Neuron (in vitro differentiated cells): ENCODE data around the gene SNRNP200.

Experiments used
- H2AFZ ChIP-seq: one replicate; pipeline ENCODE4 v1.6.1; 2013; ENCODE audit warnings: low read depth, mild to moderate bottlenecking, inconsistent platforms, low read length, moderate library complexity
- H3K27me3 ChIP-seq: one replicate; pipeline ENCODE4 v1.6.1; 2013; ENCODE audit warnings: low read length; ENCODE audit not compliant: insufficient read depth
- H3K36me3 ChIP-seq: one replicate; pipeline ENCODE4 v1.6.1; 2013; ENCODE audit warnings: low read length; ENCODE audit not compliant: insufficient read depth
- H3K4me1 ChIP-seq: one replicate; pipeline ENCODE4 v1.6.1; 2013; ENCODE audit warnings: low read length; ENCODE audit not compliant: insufficient read depth
- H3K4me3 ChIP-seq: 2 replicates; pipeline ENCODE4 v1.5.1; 2013; ENCODE audit warnings: mild to moderate bottlenecking, low read length, moderate library complexity
- H3K9me3 ChIP-seq: one replicate; pipeline ENCODE4 v1.6.1; 2013; ENCODE audit warnings: low read length

SNRNP200 gene

DNA sequence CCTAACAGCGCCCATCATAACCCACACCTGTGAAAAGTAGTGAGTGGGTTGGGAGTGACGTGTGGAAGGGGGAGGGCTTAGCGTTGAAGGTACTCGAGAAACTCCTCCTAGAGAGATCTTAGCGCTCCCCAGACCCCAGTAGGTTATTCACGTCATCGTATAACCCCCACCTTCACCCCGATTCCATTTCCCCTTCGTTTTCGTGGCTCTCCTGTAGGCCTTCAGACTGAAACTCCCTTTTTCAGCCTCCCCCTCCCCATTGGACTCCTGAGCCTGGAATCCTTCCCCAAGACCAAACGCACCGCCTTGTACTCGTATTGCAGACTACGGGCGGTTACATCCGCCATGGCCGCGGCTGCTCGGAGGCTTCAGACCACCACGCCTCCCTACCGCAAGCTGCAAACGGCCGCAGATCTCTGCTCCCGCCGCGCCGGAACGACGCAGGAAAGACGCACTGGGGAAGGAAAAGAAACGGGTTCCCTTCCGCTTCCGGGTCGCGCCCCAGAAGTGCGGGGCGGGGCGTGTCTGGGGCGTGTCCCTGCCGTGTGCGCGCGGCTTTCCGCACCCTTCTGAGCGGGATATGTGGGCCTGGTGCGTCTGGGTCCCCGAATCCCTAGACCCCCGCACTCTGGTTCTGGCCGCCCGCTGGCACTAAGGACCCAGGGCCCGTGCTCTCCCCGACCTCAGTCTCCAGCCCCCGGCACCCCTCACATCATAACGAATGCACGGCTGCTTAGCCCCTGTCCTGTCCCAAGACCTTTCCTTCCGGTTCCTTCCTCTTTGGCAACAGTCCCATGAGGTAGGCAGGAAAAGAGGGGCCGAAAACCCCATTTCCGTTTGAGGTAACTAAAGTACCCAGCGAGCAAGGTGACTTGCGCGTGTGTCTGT lies at the start of gene SNRNP200:
Gene SNRNP200 (minus strand): TSS at position 456 of the 888 bp plus-strand sequence. CDS start 109 bp downstream, at position 347.
- peak within 1 kb of the TSS; percentile 77 for H3K4me3 ChIP-seq
- peak within 1 kb of the TSS; percentile 52 for H2AFZ ChIP-seq
- no peaks in the 10 kb centered on the region for H3K9me3 ChIP-seq
- no peaks in the 10 kb centered on the region for H3K27me3 ChIP-seq
- peaks cover 16% of the 10 kb centered on the region for H3K4me1 ChIP-seq
- peaks cover 42% of the 10 kb centered on the region for H3K36me3 ChIP-seq

DNA sequence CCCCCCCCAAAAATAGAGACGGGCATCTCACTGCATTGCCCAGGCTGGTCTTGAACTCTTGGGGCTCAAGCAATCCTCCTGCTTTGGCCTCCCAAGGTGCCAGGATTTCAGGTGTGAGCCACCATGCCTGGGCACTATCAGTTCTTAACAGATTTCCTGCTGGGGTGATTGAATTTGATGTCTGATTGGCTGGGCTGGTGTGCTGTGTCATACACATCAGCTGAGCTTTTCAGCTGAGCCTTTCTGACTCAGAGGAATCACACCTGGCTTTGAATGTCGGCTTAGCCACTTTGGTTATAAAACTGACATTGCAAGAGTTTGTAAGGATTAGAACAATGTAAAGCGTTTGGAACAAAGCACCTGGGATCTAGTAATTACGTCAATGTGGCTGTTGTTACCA lies 49.1 kb upstream of the SNRNP200 start:
- Histone ChIP-seq H3K4me1 (no peaks in the 10 kb centered on the region), H2AFZ (no peak overlapping the region), H3K9me3 (no peaks in the 10 kb centered on the region), H3K4me3 (no peak overlapping the region), H3K27me3 (no peaks in the 10 kb centered on the region), H3K36me3 (peaks cover 78% of the 10 kb centered on the region)

DNA sequence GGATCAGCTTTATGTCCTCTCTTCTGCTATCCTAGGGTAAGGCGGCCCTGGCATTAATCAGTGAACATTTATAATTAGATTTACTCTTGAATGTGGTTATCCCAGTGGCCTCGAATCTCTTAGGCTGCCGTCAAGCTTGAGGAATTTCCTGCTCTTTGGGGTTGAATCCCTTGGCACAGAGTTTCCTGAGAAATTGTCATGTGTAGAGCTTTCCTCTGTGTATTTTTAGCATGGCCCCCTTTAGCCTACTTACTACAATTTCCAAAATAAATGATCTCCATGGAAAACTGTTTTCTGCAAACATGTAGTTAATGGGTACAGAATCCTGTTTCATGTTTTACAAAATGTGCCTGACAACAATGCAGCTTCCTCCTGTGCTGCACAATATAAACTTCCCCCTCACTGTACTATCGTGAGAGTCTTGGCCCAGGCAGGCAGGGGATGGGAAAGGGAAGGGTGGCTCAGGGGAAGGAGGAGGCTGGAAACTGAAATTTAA lies 48.3 kb upstream of the SNRNP200 start:
- Histone ChIP-seq H3K27me3 (no peaks in the 10 kb centered on the region), H2AFZ (no peak overlapping the region), H3K36me3 (peaks cover 72% of the 10 kb centered on the region), H3K4me1 (no peaks in the 10 kb centered on the region), H3K9me3 (no peaks in the 10 kb centered on the region), H3K4me3 (no peak overlapping the region)

DNA sequence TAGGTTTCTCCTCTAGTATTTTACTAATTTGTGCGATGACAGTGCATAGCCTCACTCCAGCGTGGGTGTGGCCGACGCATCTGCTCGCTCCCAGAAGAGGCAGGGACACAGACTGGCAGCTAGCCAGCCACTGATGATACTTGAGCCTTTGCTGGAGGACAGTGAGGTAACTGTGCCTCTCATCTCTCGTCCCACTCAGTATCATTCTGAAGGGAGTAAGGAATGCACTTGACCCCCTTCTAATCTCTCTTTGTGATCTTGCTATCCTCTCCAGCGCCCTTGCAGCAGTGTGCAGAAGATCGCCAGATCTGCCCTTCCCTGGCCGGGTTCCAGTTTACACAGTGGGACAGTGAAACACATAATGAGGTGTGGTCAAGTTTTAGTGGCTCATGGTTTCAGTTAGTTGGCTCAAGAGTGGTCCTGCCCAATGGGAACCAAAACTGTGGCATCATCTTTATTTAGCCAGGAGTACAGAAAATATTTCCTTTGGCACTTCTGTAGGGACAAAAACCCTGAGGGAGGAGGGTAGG lies 47.8 kb upstream of the SNRNP200 start:
- Histone ChIP-seq H3K4me1 (no peaks in the 10 kb centered on the region), H3K36me3 (peaks cover 72% of the 10 kb centered on the region), H3K9me3 (no peaks in the 10 kb centered on the region), H3K4me3 (no peak overlapping the region), H3K27me3 (no peaks in the 10 kb centered on the region), H2AFZ (no peak overlapping the region)

DNA sequence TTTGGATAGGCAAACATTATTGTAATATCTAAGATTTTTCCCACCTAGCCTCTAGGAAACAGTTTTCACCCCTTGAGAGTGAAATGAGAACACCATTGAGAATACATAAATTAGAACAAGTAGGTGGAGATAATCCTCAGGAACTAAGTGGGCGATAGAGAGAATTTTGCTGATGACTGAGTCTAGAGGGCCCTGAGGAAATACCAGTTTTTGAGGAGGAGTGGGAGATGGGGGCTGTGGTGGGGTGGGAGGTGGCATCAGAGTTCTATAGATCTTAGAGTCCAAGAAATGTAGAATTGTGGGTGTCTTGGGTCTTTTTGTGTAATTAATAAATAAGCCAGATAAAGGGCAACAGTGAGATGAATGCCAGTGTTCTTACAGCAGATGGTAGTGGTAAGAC lies 42.0 kb upstream of the SNRNP200 start:
- no peaks in the 10 kb centered on the region for H3K9me3 ChIP-seq
- H3K27me3 ChIP-seq, result no peaks in the 10 kb centered on the region
- no peaks in the 10 kb centered on the region for H3K4me1 ChIP-seq
- no peak overlapping the region for H2AFZ ChIP-seq
- H3K36me3 ChIP-seq, result peaks cover 79% of the 10 kb centered on the region
- no peak overlapping the region for H3K4me3 ChIP-seq

DNA sequence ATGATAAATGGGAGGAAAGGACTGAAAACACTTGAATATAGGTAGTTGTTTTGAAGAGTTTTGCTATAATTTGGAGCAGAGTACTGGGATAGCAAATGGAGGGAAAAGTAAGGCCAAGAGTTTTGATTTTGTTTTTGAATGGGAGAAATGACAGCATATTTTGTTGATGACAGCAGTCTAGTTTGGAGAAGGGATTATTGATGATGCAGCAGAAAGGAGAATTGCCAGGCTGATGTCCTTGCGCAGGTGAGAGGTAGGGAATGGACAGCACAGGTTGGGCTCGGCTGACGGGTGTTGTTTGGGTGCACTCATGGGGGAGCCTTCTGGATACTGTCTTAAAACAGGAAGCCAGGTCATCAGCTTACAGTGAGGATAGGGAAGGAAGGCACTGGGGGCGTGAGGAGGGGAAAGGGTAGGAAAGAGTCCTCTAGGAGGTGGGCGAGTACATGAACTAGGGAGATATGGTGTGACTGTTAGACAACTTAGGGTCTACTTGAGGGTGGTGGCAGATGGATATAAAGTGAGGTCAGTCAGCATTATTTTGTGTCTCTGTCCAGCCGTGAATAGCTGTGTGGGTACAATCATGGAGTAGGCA lies 40.6 kb upstream of the SNRNP200 start:
- Histone ChIP-seq H3K4me3 (no peak overlapping the region), H3K4me1 (no peaks in the 10 kb centered on the region), H3K36me3 (peaks cover 75% of the 10 kb centered on the region), H3K27me3 (no peaks in the 10 kb centered on the region), H3K9me3 (no peaks in the 10 kb centered on the region), H2AFZ (no peak overlapping the region)

DNA sequence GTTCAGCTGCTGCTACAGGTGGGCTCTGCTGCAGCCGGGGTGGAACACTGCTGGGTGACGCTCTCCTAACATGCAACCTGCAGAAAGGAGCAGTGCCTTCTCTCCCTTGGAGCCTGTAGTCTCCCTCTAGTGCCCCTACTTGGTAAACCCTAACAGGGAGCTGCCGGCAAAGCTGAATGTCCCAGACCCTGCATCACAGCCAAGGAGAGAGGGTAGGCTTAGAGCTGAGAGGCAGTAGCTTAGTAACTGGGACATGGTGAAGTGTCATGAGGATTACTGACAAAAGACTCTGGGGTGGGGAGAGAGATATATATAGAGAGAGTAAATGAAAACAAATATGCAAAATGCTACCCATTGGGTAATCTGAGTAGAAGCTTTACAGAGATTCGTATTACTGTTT lies 40.1 kb upstream of the SNRNP200 start:
- Histone ChIP-seq H3K9me3 (no peaks in the 10 kb centered on the region), H3K4me1 (no peaks in the 10 kb centered on the region), H3K36me3 (peaks cover 70% of the 10 kb centered on the region), H3K27me3 (no peaks in the 10 kb centered on the region), H2AFZ (no peak overlapping the region), H3K4me3 (no peak overlapping the region)

DNA sequence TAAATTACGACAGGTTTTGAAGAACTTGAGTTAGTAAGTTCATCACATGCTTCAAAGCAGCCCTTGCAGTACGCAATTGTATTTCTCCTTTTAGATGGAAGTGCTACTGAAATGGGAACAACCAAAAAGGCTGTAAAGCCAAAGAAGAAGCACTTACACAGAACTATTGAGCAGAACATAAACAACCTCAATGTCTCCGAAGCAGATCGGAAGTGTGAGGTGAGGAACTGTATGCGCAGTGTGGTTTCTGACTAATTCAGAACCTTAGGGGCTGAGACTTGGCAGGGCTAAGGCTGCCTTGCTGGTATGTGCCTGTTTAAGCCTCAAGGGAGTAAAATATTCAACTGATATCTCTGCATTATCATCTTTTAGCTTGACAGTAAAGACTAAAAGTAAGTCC lies 38.7 kb upstream of the SNRNP200 start:
- no peaks in the 10 kb centered on the region for H3K9me3 ChIP-seq
- peaks cover 63% of the 10 kb centered on the region for H3K36me3 ChIP-seq
- no peak overlapping the region for H3K4me3 ChIP-seq
- H3K27me3 ChIP-seq, result no peaks in the 10 kb centered on the region
- H3K4me1 ChIP-seq, result no peaks in the 10 kb centered on the region
- no peak overlapping the region for H2AFZ ChIP-seq

DNA sequence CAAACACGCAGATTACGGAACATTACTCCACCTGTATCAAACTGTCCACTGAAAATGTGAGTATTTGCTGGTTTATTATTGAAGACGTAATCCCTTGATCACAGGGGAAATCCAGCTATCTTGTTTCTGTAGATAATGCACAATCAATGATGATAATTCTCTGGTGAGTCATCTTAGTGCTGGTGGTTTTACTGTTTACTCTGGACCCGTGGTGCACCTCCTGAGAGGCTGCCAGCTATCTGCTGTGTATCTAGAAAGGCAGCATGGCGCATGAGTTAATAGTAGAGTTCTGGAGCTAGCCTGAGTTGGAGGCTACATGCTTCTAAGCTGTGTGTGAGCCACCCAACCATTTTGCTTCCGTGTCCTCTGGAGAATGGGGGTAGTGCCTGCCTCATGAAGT lies 36.7 kb upstream of the SNRNP200 start:
- peaks cover 54% of the 10 kb centered on the region for H3K36me3 ChIP-seq
- no peaks in the 10 kb centered on the region for H3K9me3 ChIP-seq
- H3K4me3 ChIP-seq, result no peak overlapping the region
- no peak overlapping the region for H2AFZ ChIP-seq
- no peaks in the 10 kb centered on the region for H3K27me3 ChIP-seq
- peaks cover under 1% of the 10 kb centered on the region for H3K4me1 ChIP-seq

DNA sequence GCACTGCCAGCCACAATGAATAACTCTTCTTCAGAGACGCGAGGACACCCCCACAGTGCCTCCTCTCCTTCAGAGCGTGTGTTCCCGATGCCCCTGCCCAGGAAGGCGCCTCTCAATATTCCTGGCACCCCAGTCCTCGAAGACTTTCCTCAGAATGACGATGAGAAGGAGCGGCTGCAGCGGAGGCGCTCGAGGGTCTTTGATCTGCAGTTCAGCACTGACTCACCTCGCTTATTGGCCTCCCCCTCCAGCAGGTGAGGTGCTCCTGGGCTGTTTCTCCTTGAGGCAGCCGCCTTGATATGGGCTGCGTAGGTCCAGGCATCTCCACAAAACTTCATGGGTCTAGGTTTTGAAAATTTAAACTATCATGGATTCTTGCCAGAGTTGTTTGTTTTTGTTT lies 36.3 kb upstream of the SNRNP200 start:
- Histone ChIP-seq H3K4me3 (no peak overlapping the region), H3K4me1 (peaks cover 5% of the 10 kb centered on the region), H3K9me3 (no peaks in the 10 kb centered on the region), H3K36me3 (peaks cover 50% of the 10 kb centered on the region), H3K27me3 (no peaks in the 10 kb centered on the region), H2AFZ (no peak overlapping the region)

DNA sequence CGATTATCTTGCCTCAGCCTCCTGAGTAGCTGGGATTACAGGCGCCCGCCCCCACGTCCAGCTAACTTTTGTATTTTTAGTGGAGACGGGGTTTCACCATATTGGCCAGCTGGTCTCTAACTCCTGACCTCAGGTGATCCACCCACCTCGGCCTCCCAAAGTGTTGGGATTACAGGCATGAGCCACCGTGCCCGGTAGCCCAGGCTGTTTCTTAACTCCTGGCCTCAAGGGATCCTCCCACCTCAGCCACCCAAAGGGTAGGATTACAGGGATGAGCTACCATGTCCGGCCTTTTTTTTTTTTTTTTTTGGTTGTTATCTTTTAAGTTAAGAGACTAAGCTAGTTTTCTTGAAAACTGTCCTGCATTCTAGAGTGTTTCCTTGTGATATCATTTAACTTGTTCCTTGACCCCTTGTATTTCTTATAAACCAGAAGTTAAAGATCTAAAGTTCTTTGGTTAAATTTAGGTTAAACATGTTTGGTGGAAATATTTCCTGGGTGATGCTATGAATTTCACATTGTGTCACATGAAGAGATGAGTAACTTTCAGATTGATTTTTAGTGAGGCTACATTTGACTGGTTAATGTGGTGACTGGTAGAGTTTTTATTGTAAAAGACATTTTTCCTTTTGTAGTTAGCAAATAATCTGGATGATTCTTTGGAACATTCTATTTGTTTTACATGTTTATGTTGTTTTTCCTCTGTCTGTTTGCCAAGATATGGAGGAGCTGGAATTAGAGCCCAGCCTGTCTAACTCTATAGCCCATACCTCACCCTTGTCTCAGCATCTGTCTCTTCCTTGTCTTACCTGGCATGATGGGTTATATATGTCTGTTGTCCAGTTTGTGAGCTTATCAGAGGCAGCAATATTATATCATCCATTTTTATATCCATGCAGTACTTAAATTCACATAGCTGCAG lies 35.4 kb upstream of the SNRNP200 start:
- Histone ChIP-seq H3K9me3 (no peaks in the 10 kb centered on the region), H3K4me3 (no peak overlapping the region), H3K36me3 (peaks cover 42% of the 10 kb centered on the region), H3K4me1 (peaks cover 9% of the 10 kb centered on the region), H2AFZ (no peak overlapping the region), H3K27me3 (no peaks in the 10 kb centered on the region)

DNA sequence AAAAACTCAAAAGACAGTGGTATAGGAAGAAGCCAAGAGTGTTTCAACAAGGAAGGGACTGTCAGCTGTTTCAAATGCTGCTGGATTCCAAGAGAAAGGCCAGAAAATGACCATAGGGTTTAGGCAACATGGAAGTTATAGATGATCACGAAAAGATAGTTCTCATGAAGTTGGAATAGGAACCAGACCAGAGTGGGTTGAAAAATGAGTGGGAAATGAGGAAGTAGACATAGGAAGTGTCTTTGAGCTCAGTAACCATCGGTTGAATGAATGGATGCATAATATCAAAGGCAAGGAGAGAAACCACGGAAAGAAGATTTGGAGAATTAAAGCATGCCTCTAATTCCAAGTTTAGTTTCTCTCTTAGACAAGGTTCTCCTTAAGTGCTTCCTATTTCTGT lies 31.5 kb upstream of the SNRNP200 start:
- Histone ChIP-seq H3K36me3 (peaks cover 6% of the 10 kb centered on the region), H3K4me1 (peaks cover 15% of the 10 kb centered on the region), H2AFZ (no peak overlapping the region), H3K9me3 (no peaks in the 10 kb centered on the region), H3K4me3 (peak overlapping the region; percentile 81), H3K27me3 (no peaks in the 10 kb centered on the region)
